Neural cell (in vitro differentiated cells): ENCODE results near the gene TMSB4X. TPM values are rescaled to one million over a fixed set of nuclear protein-coding genes. Genes with fewer than 3 reads are reported as not detected.

Experiments used
- H2AFZ ChIP-seq: fragments of 200-600, 300-800 bp; sonication (generic), shearing (Covaris generic); 2 replicates; pipeline ENCODE4 v1.6.0; 2014; ENCODE audit warnings: low read depth, mild to moderate bottlenecking, antibody characterized with exemption, low read length, moderate library complexity
- H3F3A ChIP-seq: fragments of 200-600 bp; shearing (Covaris generic); 2 replicates; pipeline ENCODE4 v1.6.1; 2016; ENCODE audit warnings: mild to moderate bottlenecking, moderate library complexity, mixed read lengths, antibody characterized with exemption, low read length; ENCODE audit not compliant: insufficient read depth, poor library complexity, severe bottlenecking
- H3K27ac ChIP-seq: fragments of 200-600, 300-800 bp; sonication (generic), shearing (Covaris generic); 2 replicates; pipeline ENCODE4 v1.5.1; 2014; ENCODE audit warnings: mild to moderate bottlenecking, low read length, moderate library complexity
- H3K27me3 ChIP-seq: fragments of 300-800, 200-600 bp; sonication (generic), shearing (Covaris generic); 2 replicates; pipeline ENCODE4 v1.6.0; 2014; ENCODE audit warnings: mild to moderate bottlenecking, low read depth, low read length, moderate library complexity; ENCODE audit not compliant: insufficient read depth
- H3K36me3 ChIP-seq: fragments of 300-800, 200-600 bp; sonication (generic), shearing (Covaris generic); 2 replicates; pipeline ENCODE4 v1.5.1; 2014; ENCODE audit warnings: mild to moderate bottlenecking, antibody characterized with exemption, low read length, moderate library complexity; ENCODE audit not compliant: insufficient read depth
- H3K4me2 ChIP-seq: fragments of 300-800, 200-600 bp; sonication (generic), shearing (Covaris generic); 2 replicates; pipeline ENCODE4 v1.6.0; 2014; ENCODE audit warnings: mild to moderate bottlenecking, low read length
- H3K4me3 ChIP-seq: fragments of 300-800, 200-600 bp; sonication (generic), shearing (Covaris generic); 2 replicates; pipeline ENCODE4 v1.5.1; 2014; ENCODE audit warnings: mild to moderate bottlenecking, low read length, moderate library complexity
- H3K79me2 ChIP-seq: fragments of 200-600 bp; shearing (Covaris generic); replicated peaks from 2 replicates; pipeline ENCODE4 v1.6.0; 2014; ENCODE audit warnings: mild to moderate bottlenecking, low read length, moderate library complexity; ENCODE audit not compliant: insufficient read depth
- H3K9ac ChIP-seq: fragments of 300-800, 200-600 bp; sonication (generic), shearing (Covaris generic); 2 replicates; pipeline ENCODE4 v1.6.1; 2016; ENCODE audit warnings: mild to moderate bottlenecking, low read length, mixed read lengths
- H3K9me2 ChIP-seq: fragments of 200-600 bp; shearing (Covaris generic); 2 replicates; pipeline ENCODE4 v1.6.1; 2016; ENCODE audit warnings: mild to moderate bottlenecking, low read length, mixed read lengths; ENCODE audit not compliant: insufficient read depth
- H3K9me3 ChIP-seq: fragments of 200-600, 300-800 bp; sonication (generic), shearing (Covaris generic); 2 replicates; pipeline ENCODE4 v1.6.1; 2016; ENCODE audit warnings: mild to moderate bottlenecking, mixed run types, low read length, moderate library complexity, mixed read lengths
- H4K20me1 ChIP-seq: fragments of 200-600 bp; shearing (Covaris generic); 2 replicates; pipeline ENCODE4 v1.6.1; 2016; ENCODE audit warnings: mild to moderate bottlenecking, mixed run types; ENCODE audit not compliant: insufficient read depth
- EP300 ChIP-seq: fragments of 450-650 bp; conservative IDR thresholded peaks from 2 replicates; pipeline ENCODE4 v1.6.1; 2014; ENCODE audit warnings: antibody characterized with exemption, mild to moderate bottlenecking, moderate library complexity; ENCODE audit not compliant: poor library complexity, severe bottlenecking
- EZH2 ChIP-seq: fragments of 200-600, 300-800 bp; shearing (Covaris generic), sonication (generic); IDR thresholded peaks from 2 replicates; pipeline ENCODE4 v1.6.1; 2014; ENCODE audit warnings: antibody characterized with exemption, low read length, borderline replicate concordance, mild to moderate bottlenecking; ENCODE audit not compliant: insufficient read depth, poor library complexity, severe bottlenecking
- MXI1 ChIP-seq: fragments of 450-650 bp; conservative IDR thresholded peaks from 2 replicates; pipeline ENCODE4 v1.6.1; 2014; ENCODE audit warnings: antibody characterized with exemption, mild to moderate bottlenecking; ENCODE audit not compliant: poor library complexity, severe bottlenecking
- POLR2AphosphoS5 ChIP-seq: IDR thresholded peaks from 2 replicates; pipeline ENCODE4 v1.6.1; 2012
- RAD21 ChIP-seq: fragments of 450-650 bp; conservative IDR thresholded peaks from 2 replicates; pipeline ENCODE4 v1.6.1; 2014; ENCODE audit warnings: antibody characterized with exemption, mild to moderate bottlenecking, moderate library complexity
- SMC3 ChIP-seq: fragments of 450-650 bp; conservative IDR thresholded peaks from 2 replicates; pipeline ENCODE4 v1.6.1; 2014; ENCODE audit warnings: antibody characterized with exemption, mild to moderate bottlenecking, moderate library complexity; ENCODE audit not compliant: poor library complexity
- TAF1 ChIP-seq: IDR thresholded peaks from 2 replicates; pipeline ENCODE4 v1.6.1; 2012; ENCODE audit warnings: low read depth
- polyA plus RNA-seq: library from polyadenylated mRNA; depleted of rRNA; stranded (reverse); fragments of >200 nt; gene quantifications from 2 replicates; pipeline ENCODE4 v1.2.3, GENCODE V29; 2014
- TF ChIP-seq, protein P1 (sequence below): fragments of 450-650 bp; IDR thresholded peaks from 2 replicates; pipeline ENCODE4 v1.5.1; 2014; ENCODE audit warnings: antibody characterized with exemption, mild to moderate bottlenecking, moderate library complexity; ENCODE audit not compliant: poor library complexity, severe bottlenecking
- TF ChIP-seq, protein P2 (sequence below): IDR thresholded peaks from 2 replicates; pipeline ENCODE4 v1.6.1; 2012; ENCODE audit warnings: borderline replicate concordance

The TMSB4X gene
- polyA plus RNA-seq, 1 donor from 2014 or later, result 11,381 TPM

DNA sequence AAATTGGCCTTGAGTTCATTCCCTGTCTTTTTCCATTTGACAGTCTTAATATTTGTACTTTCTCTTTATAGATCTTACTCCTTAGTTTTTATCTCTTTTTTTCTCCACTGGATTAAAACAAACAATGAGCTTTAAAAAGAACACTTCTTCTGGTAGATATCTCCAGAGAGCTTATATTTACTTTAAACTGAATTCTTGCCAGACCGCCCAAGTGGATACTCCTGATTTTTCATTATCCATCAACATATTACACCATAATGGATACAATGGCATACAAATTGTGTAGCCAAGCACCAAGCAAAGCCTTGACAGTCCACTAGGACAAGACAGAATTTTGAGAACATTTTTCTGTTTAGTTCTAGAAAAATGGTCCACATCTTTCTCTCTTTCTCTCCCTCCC lies 18.9 kb downstream of the TMSB4X start:
- Histone ChIP-seq H3K4me2 (no peak overlapping the region), H3K27me3 (no peaks in the 10 kb centered on the region), H3K9me3 (no peaks in the 10 kb centered on the region), H2AFZ (no peak overlapping the region), H4K20me1 (no peaks in the 10 kb centered on the region), H3K36me3 (no peaks in the 10 kb centered on the region), H3K79me2 (no peaks in the 10 kb centered on the region), H3K27ac (no peak overlapping the region), H3K9me2 (no peaks in the 10 kb centered on the region), H3K9ac (no peak overlapping the region), H3K4me3 (no peak overlapping the region), H3F3A (no peaks in the 10 kb centered on the region)
- TF ChIP-seq EP300, result no peak
- no peak for TF ChIP-seq SMC3
- no peak for TF ChIP-seq EZH2
- no peak for TF ChIP-seq TAF1
- no peak for TF ChIP-seq POLR2AphosphoS5
- TF ChIP-seq, protein P1, sequence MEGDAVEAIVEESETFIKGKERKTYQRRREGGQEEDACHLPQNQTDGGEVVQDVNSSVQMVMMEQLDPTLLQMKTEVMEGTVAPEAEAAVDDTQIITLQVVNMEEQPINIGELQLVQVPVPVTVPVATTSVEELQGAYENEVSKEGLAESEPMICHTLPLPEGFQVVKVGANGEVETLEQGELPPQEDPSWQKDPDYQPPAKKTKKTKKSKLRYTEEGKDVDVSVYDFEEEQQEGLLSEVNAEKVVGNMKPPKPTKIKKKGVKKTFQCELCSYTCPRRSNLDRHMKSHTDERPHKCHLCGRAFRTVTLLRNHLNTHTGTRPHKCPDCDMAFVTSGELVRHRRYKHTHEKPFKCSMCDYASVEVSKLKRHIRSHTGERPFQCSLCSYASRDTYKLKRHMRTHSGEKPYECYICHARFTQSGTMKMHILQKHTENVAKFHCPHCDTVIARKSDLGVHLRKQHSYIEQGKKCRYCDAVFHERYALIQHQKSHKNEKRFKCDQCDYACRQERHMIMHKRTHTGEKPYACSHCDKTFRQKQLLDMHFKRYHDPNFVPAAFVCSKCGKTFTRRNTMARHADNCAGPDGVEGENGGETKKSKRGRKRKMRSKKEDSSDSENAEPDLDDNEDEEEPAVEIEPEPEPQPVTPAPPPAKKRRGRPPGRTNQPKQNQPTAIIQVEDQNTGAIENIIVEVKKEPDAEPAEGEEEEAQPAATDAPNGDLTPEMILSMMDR, result no peak
- TF ChIP-seq, protein P2, sequence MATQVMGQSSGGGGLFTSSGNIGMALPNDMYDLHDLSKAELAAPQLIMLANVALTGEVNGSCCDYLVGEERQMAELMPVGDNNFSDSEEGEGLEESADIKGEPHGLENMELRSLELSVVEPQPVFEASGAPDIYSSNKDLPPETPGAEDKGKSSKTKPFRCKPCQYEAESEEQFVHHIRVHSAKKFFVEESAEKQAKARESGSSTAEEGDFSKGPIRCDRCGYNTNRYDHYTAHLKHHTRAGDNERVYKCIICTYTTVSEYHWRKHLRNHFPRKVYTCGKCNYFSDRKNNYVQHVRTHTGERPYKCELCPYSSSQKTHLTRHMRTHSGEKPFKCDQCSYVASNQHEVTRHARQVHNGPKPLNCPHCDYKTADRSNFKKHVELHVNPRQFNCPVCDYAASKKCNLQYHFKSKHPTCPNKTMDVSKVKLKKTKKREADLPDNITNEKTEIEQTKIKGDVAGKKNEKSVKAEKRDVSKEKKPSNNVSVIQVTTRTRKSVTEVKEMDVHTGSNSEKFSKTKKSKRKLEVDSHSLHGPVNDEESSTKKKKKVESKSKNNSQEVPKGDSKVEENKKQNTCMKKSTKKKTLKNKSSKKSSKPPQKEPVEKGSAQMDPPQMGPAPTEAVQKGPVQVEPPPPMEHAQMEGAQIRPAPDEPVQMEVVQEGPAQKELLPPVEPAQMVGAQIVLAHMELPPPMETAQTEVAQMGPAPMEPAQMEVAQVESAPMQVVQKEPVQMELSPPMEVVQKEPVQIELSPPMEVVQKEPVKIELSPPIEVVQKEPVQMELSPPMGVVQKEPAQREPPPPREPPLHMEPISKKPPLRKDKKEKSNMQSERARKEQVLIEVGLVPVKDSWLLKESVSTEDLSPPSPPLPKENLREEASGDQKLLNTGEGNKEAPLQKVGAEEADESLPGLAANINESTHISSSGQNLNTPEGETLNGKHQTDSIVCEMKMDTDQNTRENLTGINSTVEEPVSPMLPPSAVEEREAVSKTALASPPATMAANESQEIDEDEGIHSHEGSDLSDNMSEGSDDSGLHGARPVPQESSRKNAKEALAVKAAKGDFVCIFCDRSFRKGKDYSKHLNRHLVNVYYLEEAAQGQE, result no peak
- TF ChIP-seq MXI1, result no peak

DNA sequence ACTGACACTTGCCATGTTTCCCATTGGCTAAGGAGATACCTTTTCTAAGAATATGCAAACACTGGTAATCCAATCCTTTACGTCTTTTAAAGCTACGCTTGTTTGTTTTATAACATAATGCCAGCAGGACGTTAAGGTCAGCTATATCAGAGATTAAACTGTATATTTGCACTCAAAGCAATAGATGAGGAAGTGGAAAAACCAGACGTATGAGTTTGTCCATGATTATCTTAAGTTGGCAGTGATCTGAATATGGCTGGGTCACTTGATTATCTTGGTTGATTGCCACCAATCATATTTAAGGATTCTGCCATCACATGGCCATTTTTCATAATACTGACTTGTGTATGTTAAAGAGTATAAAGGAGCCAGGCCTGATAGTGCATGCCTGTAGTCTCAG lies 19.4 kb downstream of the TMSB4X start:
- Histone ChIP-seq H3K79me2 (no peaks in the 10 kb centered on the region), H3K4me3 (no peak overlapping the region), H3K9me2 (no peaks in the 10 kb centered on the region), H3K27ac (no peak overlapping the region), H3K9me3 (no peaks in the 10 kb centered on the region), H3K9ac (no peak overlapping the region), H3K4me2 (no peak overlapping the region), H3F3A (no peaks in the 10 kb centered on the region), H4K20me1 (no peaks in the 10 kb centered on the region), H3K36me3 (no peaks in the 10 kb centered on the region), H2AFZ (no peak overlapping the region), H3K27me3 (no peaks in the 10 kb centered on the region)
- TF ChIP-seq EZH2 (no peak), MXI1 (no peak), POLR2AphosphoS5 (no peak), TAF1 (no peak), RAD21 (no peak), EP300 (no peak), SMC3 (no peak)
- TF ChIP-seq, protein P1, result no peak
- TF ChIP-seq, protein P2, result no peak
